Measurements from ENCODE around the gene HAND2.

HAND2 gene
- 0 to 1.1 (median 0) reads per million in 17 experiments for total RNA-seq

GRCh38 chr4:173529477-173530325, at the start of gene HAND2:
HAND2 (minus strand) TSS chr4:173530229; CDS start chr4:173529289, 940 bp downstream.
- DNase-seq, result no peak

GRCh38 chr4:173578956-173579355, 48.9 kb upstream of the HAND2 start:
- DNase-seq, result no peak

GRCh38 chr4:173577963-173578362, 47.9 kb upstream of the HAND2 start:
- no peak for DNase-seq

GRCh38 chr4:173575482-173576152, 45.6 kb upstream of the HAND2 start:
- DNase-seq, result no peak

GRCh38 chr4:173573725-173574124, 43.7 kb upstream of the HAND2 start:
- DNase-seq, result no peak

- DNase-seq, result no peak
These were observed 43.3 kb upstream of the HAND2 start for GRCh38 chr4:173573286-173573685.

GRCh38 chr4:173572493-173573129, 42.6 kb upstream of the HAND2 start:
- DNase-seq, result no peak

- no peak for DNase-seq
These were observed 41.6 kb upstream of the HAND2 start for GRCh38 chr4:173571620-173572019.

- no peak for DNase-seq
These were observed 35.3 kb upstream of the HAND2 start for GRCh38 chr4:173565281-173565680.

GRCh38 chr4:173564461-173564860, 34.4 kb upstream of the HAND2 start:
- DNase-seq, result no peak

GRCh38 chr4:173560896-173561295, 30.9 kb upstream of the HAND2 start:
- DNase-seq, result no peak

- DNase-seq, result no peak
These were observed 26.5 kb upstream of the HAND2 start for GRCh38 chr4:173556398-173557131.

- DNase-seq, result peak in 3 of 4 experiments; percentile 12 to 35 (median 29)
These were observed 17.9 kb upstream of the HAND2 start for GRCh38 chr4:173547889-173548288.

GRCh38 chr4:173546776-173547175, 16.7 kb upstream of the HAND2 start:
- no peak for DNase-seq

GRCh38 chr4:173545440-173545839, 15.4 kb upstream of the HAND2 start:
- no peak for DNase-seq

GRCh38 chr4:173543266-173543665, 13.2 kb upstream of the HAND2 start:
- no peak for DNase-seq

- no peak for DNase-seq
These were observed 10.0 kb upstream of the HAND2 start for GRCh38 chr4:173539986-173540385.

GRCh38 chr4:173538909-173539445, 8.9 kb upstream of the HAND2 start:
- no peak for DNase-seq

GRCh38 chr4:173538148-173538908, 8.3 kb upstream of the HAND2 start:
- DNase-seq, result peak in 3 of 4 experiments; percentile 38 to 55 (median 47)

GRCh38 chr4:173537613-173538147, 7.7 kb upstream of the HAND2 start:
- DNase-seq, result peak in 2 of 4 experiments; percentile 29 to 42

- DNase-seq, result no peak
These were observed 6.9 kb upstream of the HAND2 start for GRCh38 chr4:173536808-173537429.

Data from suppressor macrophage (primary cell).